MM.1S (cell line): ENCODE results near the gene TPSD1.
"Not testable (repeated sequence)": the region's sequence is repeated elsewhere in the genome, so short reads cannot be mapped to it uniquely, and the experiment has no call there.

Experiments used
- DNase-seq: peaks from one replicate; pipeline ENCODE4 v3.0.0-alpha.2; 2015
- H2AFZ ChIP-seq: fragments of 300-600 bp; sonication (generic); 2 replicates; pipeline ENCODE4 v1.6.0; 2016; ENCODE audit warnings: antibody characterized with exemption, low read length
- H3F3A ChIP-seq: fragments of 300-600 bp; sonication (generic); 2 replicates; pipeline ENCODE4 v1.6.1; 2016; ENCODE audit warnings: mild to moderate bottlenecking, antibody characterized with exemption, low read length, moderate library complexity, mixed read lengths; ENCODE audit not compliant: insufficient read depth
- H3K27ac ChIP-seq: fragments of 300-600 bp; sonication (generic); 2 replicates; pipeline ENCODE4 v1.5.1; 2016; ENCODE audit warnings: mild to moderate bottlenecking, low read length
- H3K27me3 ChIP-seq: fragments of 300-600 bp; sonication (generic); replicated peaks from 2 replicates; pipeline ENCODE4 v1.6.0; 2016; ENCODE audit warnings: low read length; ENCODE audit not compliant: insufficient read depth
- H3K36me3 ChIP-seq: fragments of 300-600 bp; sonication (generic); replicated peaks from 2 replicates; pipeline ENCODE4 v1.6.1; 2016; ENCODE audit warnings: mild to moderate bottlenecking, low read length, mixed read lengths; ENCODE audit not compliant: insufficient read depth
- H3K4me1 ChIP-seq: fragments of 300-600 bp; sonication (generic); 2 replicates; pipeline ENCODE4 v1.6.1; 2016; ENCODE audit warnings: low read length, mixed read lengths
- H3K4me2 ChIP-seq: fragments of 300-600 bp; sonication (generic); 2 replicates; pipeline ENCODE4 v1.6.0; 2016; ENCODE audit warnings: low read depth, low read length
- H3K4me3 ChIP-seq: fragments of 300-600 bp; sonication (generic); 2 replicates; pipeline ENCODE4 v1.5.1; 2016; ENCODE audit warnings: low read length, mixed read lengths
- H3K79me2 ChIP-seq: fragments of 300-600 bp; sonication (generic); 2 replicates; pipeline ENCODE4 v1.6.1; 2016; ENCODE audit warnings: mixed run types, low read length, mixed read lengths
- H3K9ac ChIP-seq: fragments of 300-600 bp; sonication (generic); 2 replicates; pipeline ENCODE4 v1.6.1; 2016; ENCODE audit warnings: low read length, mixed read lengths
- H3K9me2 ChIP-seq: fragments of 300-600 bp; sonication (generic); replicated peaks from 2 replicates; pipeline ENCODE4 v1.6.1; 2016; ENCODE audit warnings: mild to moderate bottlenecking, low read length, mixed read lengths; ENCODE audit not compliant: insufficient read depth
- H3K9me3 ChIP-seq: fragments of 300-600 bp; sonication (generic); replicated peaks from 2 replicates; pipeline ENCODE4 v1.6.1; 2016; ENCODE audit warnings: mild to moderate bottlenecking, low read length, mixed read lengths; ENCODE audit not compliant: insufficient read depth
- H4K20me1 ChIP-seq: fragments of 300-600 bp; sonication (generic); 2 replicates; pipeline ENCODE4 v1.6.1; 2016; ENCODE audit warnings: mild to moderate bottlenecking, low read length, moderate library complexity, mixed read lengths; ENCODE audit not compliant: insufficient read depth
- CTCF ChIP-seq: fragments of 300-600 bp; sonication (generic); IDR thresholded peaks from 2 replicates; pipeline ENCODE4 v1.5.1; 2016; ENCODE audit warnings: antibody characterized with exemption, low read length, mixed read lengths
- EZH2 ChIP-seq: fragments of 300-600 bp; sonication (generic); optimal IDR thresholded peaks from 2 replicates; pipeline ENCODE3; 2017; ENCODE audit warnings: low read depth, mild to moderate bottlenecking, antibody characterized with exemption, low read length, mixed read lengths
- EZH2phosphoT487 ChIP-seq: fragments of 300-600 bp; sonication (generic); IDR thresholded peaks from 2 replicates; pipeline ENCODE4 v1.6.1; 2018; ENCODE audit warnings: antibody characterized with exemption, low read length

TPSD1 gene

GRCh38 chr16:1255276-1256122 lies at the start of gene TPSD1:
Gene TPSD1, plus strand, starts transcription at chr16:1256069. Its CDS starts 212 bp downstream, at chr16:1256281.
- not testable (repeated sequence) for DNase-seq, H3K79me2 ChIP-seq, H3K9me3 ChIP-seq, H3K27ac ChIP-seq, H3K4me2 ChIP-seq, H3K9ac ChIP-seq, H3K4me3 ChIP-seq, H3F3A ChIP-seq, H2AFZ ChIP-seq, H3K36me3 ChIP-seq, H4K20me1 ChIP-seq, H3K9me2 ChIP-seq, H3K4me1 ChIP-seq
- H3K27me3 ChIP-seq, result peaks cover 44% of the 10 kb centered on the region

GRCh38 chr16:1206326-1206725 lies 49.5 kb upstream of the TPSD1 start:
- Histone ChIP-seq H3K4me1 (no peaks in the 10 kb centered on the region), H3K79me2 (no peaks in the 10 kb centered on the region), H3K27me3 (peaks cover 87% of the 10 kb centered on the region), H3F3A (no peaks in the 10 kb centered on the region), H2AFZ (no peak overlapping the region), H3K9ac (no peak overlapping the region), H3K9me2 (no peaks in the 10 kb centered on the region), H3K4me2 (no peak overlapping the region), H3K9me3 (no peaks in the 10 kb centered on the region), H3K27ac (no peak overlapping the region), H4K20me1 (no peaks in the 10 kb centered on the region), H3K4me3 (no peak overlapping the region), H3K36me3 (no peaks in the 10 kb centered on the region)
- DNase-seq, result no peak
- TF ChIP-seq EZH2phosphoT487 (no peak), EZH2 (no peak)

GRCh38 chr16:1206786-1207185 lies 49.1 kb upstream of the TPSD1 start:
- no peak for DNase-seq
- Histone ChIP-seq H2AFZ (no peak overlapping the region), H3K4me3 (no peak overlapping the region), H3K36me3 (no peaks in the 10 kb centered on the region), H3K9ac (no peak overlapping the region), H3K79me2 (no peaks in the 10 kb centered on the region), H3K4me1 (no peaks in the 10 kb centered on the region), H3K27ac (no peak overlapping the region), H3K9me2 (no peaks in the 10 kb centered on the region), H3K27me3 (peaks cover 87% of the 10 kb centered on the region), H4K20me1 (no peaks in the 10 kb centered on the region), H3F3A (no peaks in the 10 kb centered on the region), H3K9me3 (no peaks in the 10 kb centered on the region), H3K4me2 (no peak overlapping the region)
- TF ChIP-seq EZH2, result no peak
- TF ChIP-seq CTCF, result no peak

- H3K27ac ChIP-seq, result no peak overlapping the region
- no peaks in the 10 kb centered on the region for H4K20me1 ChIP-seq
- H3K9me3 ChIP-seq, result no peaks in the 10 kb centered on the region
- no peaks in the 10 kb centered on the region for H3K36me3 ChIP-seq
- H3K9me2 ChIP-seq, result no peaks in the 10 kb centered on the region
- no peaks in the 10 kb centered on the region for H3F3A ChIP-seq
- H3K4me3 ChIP-seq, result no peak overlapping the region
- H3K27me3 ChIP-seq, result peaks cover 87% of the 10 kb centered on the region
- no peak overlapping the region for H3K4me2 ChIP-seq
- H2AFZ ChIP-seq, result no peak overlapping the region
- no peak overlapping the region for H3K9ac ChIP-seq
- no peaks in the 10 kb centered on the region for H3K79me2 ChIP-seq
- DNase-seq, result no peak
- H3K4me1 ChIP-seq, result no peaks in the 10 kb centered on the region
- TF ChIP-seq EZH2 (no peak), EZH2phosphoT487 (no peak), CTCF (no peak)
Observed at GRCh38 chr16:1208239-1208830, 47.5 kb upstream of the TPSD1 start.
